Peyer's patch (tissue), 4 donors: Measurements from ENCODE around the gene ITGB2.

Source experiments
- CTCF ChIP-seq, 6 experiments: fragments of 450-650 bp in 4 of 6; fragments of 200-600 bp in 2 of 6; sonication (generic) in 1 of 6; IDR thresholded peaks; one replicate each; pipeline ENCODE4 v1.5.1; 2017 to 2019; ENCODE audit warnings: antibody characterized with exemption in 6 of 6, mild to moderate bottlenecking in 3 of 6, moderate library complexity in 1 of 6
- POLR2A ChIP-seq, 2 donors: fragments of 450-650 bp; IDR thresholded peaks; one replicate each; pipeline ENCODE4 v1.5.1; 2017; ENCODE audit warnings: antibody characterized with exemption in 2 of 2, mild to moderate bottlenecking in 2 of 2, moderate library complexity in 2 of 2

- no peak for TF ChIP-seq CTCF (IDR thresholded peaks at IDR 0.05)
- TF ChIP-seq POLR2A (IDR thresholded peaks at IDR 0.05), result no peak
Measured at GRCh38 chr21:44960141-44961092, 39.7 kb upstream of the ITGB2 start.
